ENCODE measurements around the gene NKD1.

The NKD1 gene

DNA sequence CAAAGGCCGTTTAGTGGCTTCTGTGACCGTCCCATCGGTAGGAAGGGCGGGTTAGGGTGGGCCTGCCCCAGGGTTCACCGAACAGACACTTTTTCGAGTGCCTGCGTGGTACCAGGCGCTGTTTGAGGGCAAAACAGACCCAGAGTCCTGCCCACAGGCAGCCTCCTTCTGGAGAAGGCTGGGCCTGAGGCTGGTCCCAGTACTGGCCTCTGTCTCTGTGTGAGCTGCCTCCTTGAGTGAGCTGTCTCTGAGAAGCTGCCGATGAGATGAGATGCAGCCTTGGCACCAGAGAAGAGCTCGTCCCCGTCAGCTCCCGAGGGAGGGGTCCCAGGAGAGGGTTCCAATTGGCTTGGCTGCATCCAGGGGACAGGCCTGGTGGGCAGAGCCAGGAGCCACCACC, 53.1 kb downstream of the NKD1 start:
- TF ChIP-seq, protein P1, sequence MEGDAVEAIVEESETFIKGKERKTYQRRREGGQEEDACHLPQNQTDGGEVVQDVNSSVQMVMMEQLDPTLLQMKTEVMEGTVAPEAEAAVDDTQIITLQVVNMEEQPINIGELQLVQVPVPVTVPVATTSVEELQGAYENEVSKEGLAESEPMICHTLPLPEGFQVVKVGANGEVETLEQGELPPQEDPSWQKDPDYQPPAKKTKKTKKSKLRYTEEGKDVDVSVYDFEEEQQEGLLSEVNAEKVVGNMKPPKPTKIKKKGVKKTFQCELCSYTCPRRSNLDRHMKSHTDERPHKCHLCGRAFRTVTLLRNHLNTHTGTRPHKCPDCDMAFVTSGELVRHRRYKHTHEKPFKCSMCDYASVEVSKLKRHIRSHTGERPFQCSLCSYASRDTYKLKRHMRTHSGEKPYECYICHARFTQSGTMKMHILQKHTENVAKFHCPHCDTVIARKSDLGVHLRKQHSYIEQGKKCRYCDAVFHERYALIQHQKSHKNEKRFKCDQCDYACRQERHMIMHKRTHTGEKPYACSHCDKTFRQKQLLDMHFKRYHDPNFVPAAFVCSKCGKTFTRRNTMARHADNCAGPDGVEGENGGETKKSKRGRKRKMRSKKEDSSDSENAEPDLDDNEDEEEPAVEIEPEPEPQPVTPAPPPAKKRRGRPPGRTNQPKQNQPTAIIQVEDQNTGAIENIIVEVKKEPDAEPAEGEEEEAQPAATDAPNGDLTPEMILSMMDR (IDR thresholded peaks at IDR 0.05; ENCODE audit: low read depth, low read length, missing control alignments), result no peak
- H3K4me3 ChIP-seq (ENCODE audit: low read depth, low read length), result no peak overlapping the region
- in situ Hi-C loops (cut with HindIII; ENCODE audit: low sequenced_read_pairs), result no loop called here
- no peak for DNase-seq (ENCODE audit: low read depth)

DNA sequence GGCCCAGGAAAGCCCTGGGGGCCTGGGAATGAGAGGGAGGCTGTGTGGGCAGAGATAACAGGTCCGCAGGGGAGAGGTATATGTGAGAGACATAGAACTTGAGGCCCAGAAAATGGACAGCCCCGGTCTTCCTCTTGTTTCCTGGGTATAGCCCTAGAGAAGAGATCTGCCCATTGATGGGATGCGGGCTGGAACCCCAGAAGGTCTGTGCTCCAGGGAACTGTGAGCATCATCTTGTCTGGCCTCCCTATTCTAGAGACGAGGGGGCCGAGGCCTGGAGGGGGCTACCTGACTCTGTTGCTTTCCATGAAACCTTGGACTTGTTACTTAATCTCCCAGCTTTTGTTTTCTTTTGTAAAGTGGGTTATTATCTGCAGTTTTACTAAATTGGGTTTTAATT, 53.9 kb downstream of the NKD1 start:
- in situ Hi-C loops (cut with HindIII; ENCODE audit: low sequenced_read_pairs), result no loop called here
- H3K4me3 ChIP-seq (ENCODE audit: low read depth, low read length), result no peak overlapping the region
- DNase-seq (ENCODE audit: low read depth), result no peak
- TF ChIP-seq, protein P1 (IDR thresholded peaks at IDR 0.05; ENCODE audit: low read depth, low read length, missing control alignments), result no peak

DNA sequence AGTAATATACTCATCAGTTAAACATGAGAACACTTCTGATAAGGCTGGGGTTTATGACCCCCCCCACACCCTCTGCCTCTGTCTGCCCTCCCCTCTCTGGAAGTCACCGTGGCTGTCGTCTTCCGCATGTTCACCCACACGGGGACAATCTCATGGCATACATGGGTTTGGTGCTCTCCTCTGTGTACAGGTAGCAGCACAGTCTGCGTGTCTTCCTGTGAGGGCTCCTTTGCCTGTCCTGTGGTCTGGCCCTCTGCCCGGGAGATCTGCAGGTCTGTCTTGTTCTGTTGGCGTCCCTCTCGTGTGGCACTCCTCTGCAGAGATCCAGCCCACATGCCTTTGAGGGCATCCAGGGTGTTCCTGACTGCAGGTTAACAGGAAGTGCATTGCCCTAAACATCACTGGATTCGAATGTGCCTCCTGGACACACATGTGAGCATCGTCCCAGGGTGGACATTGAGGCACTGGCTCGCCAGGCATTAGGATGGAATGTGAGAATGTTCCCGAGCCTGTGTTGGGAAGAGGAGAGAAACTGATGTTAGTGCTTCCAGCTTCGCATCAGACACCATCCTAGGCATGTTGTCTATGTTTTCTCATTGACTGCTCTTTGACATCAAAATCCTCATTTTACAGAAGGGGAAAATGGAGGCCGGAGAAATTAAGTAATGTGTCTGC, 54.5 kb downstream of the NKD1 start:
- TF ChIP-seq, protein P1 (IDR thresholded peaks at IDR 0.05; ENCODE audit: low read depth, low read length, missing control alignments), result no peak
- H3K4me3 ChIP-seq (ENCODE audit: low read depth, low read length), result no peak overlapping the region
- no peak for DNase-seq (ENCODE audit: low read depth)
- in situ Hi-C loops (cut with HindIII; ENCODE audit: low sequenced_read_pairs), result no loop called here

DNA sequence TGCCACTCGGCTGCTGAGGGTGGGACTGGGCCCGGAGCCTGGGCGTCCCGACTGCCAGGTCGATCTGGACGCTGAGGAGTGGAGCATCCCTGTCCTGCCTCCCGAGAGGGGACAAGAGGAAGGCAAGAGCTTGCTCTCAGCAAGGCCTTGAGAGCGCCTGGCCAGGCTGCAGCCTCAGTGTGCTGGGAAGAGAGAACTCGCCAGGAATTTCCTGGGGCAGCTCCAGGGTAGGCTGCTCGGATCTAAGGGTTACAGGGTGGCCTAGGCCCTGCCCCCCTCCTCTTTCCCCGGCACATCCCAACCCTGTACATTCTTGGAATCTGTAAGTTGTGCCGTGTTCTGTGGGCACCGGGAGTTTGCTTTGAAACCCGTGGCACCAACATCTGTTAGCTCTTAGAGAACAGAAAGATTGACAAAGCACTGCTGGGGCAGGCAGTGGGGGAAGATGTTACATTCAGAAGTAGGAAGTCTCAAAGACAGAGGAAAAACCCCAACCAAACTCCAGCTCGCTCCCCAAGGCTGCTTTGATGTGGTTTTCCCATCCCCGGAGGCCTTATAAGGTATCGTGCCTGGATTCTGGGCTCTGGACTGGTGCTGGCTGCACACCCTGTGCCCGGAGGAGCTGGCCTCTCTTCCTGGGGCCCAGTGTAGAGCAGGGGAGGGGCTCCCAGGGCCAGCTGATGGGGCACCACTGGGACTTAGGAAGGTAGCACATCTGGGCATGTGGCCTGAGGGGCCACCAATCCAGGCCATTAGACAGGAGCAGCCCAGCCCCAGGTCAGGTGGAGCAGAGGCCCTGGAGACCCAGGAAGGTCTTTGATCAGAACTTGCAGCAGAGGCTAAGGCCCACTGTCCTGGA, 55.2 kb downstream of the NKD1 start:
- peak; percentile 64 for DNase-seq (ENCODE audit: low read depth)
- no peak overlapping the region for H3K4me3 ChIP-seq (ENCODE audit: low read depth, low read length)
- TF ChIP-seq, protein P1 (IDR thresholded peaks at IDR 0.05; ENCODE audit: low read depth, low read length, missing control alignments), result no peak
- in situ Hi-C loops (cut with HindIII; ENCODE audit: low sequenced_read_pairs), result no loop called here

DNA sequence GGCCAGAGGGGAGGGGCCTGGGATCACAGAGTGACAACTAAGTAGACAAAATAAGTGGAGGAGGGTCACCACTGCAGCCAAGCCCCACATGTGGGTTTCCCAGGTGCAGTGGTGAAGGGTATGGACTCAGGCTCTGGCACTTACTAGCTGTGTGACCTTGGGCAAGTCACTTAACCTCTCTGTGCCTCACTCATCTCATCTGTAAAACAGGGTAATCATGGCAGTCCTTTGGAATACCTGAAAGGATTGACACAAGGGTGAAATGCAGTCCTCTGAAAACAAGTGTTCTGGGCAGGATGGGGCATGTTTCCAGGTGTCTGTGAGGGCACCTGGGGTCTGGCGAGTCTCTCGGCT, 55.8 kb downstream of the NKD1 start:
- in situ Hi-C loops (cut with HindIII; ENCODE audit: low sequenced_read_pairs), result no loop called here
- H3K4me3 ChIP-seq (ENCODE audit: low read depth, low read length), result no peak overlapping the region
- DNase-seq (ENCODE audit: low read depth), result no peak
- TF ChIP-seq, protein P1 (IDR thresholded peaks at IDR 0.05; ENCODE audit: low read depth, low read length, missing control alignments), result no peak

DNA sequence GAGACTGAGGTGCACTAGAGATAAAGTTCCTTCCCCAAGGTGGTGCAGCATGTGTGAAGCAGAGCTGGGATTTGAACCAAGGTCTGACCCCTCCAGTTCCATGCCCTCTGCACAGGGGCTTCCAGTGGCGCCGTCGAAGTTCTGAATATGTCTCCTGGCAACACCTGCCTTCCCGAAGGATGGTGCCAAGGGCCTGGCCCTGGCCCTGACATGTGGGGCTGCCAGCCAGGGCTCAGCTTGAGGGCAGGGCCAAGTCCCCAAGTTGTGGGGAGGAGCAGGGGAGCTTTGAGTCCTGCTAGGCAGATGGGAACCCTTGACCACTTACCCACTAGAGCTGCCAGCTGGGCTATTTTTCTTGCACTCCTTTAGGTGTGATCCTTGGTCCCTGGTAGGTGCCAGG, 56.4 kb downstream of the NKD1 start:
- DNase-seq (ENCODE audit: low read depth), result no peak
- in situ Hi-C loops (cut with HindIII; ENCODE audit: low sequenced_read_pairs), result no loop called here
- no peak overlapping the region for H3K4me3 ChIP-seq (ENCODE audit: low read depth, low read length)
- TF ChIP-seq, protein P1 (IDR thresholded peaks at IDR 0.05; ENCODE audit: low read depth, low read length, missing control alignments), result no peak

All from astrocyte of the cerebellum (primary cell).